ENCODE measurements around the gene RRAGD.

The RRAGD gene

DNA sequence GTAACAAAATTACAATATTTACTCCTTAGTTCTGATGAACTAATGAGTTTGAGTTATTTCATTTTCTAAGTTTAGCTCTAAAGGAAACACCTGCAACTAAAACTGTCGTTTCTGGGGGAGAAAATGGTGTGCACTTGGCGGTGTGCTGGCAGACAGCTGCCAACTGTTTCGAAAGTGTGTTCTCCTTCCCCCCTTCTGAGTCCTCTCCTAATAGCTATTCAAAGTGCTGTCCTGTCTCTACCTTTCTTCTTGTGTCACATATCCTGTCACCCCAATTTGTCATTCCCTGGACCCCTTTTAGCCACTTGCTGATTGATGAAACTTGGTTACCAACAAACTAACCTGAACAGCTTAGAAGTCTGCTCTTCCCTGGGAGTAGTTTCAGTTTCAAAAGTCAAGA lies 54.7 kb downstream of the RRAGD start:
- no peaks in the 10 kb centered on the region for H3K27me3 Mint-ChIP-seq
- H3K36me3 Mint-ChIP-seq (ENCODE audit: insufficient read depth): no peaks in the 10 kb centered on the region
- no peaks in the 10 kb centered on the region for H3K9me3 Mint-ChIP-seq
- DNase-seq (no peak), ATAC-seq (replicated peaks) (no peak)
- H3K4me3 Mint-ChIP-seq: peak overlapping the region; percentile 69 to 82
- peaks cover 9 to 30% of the 10 kb centered on the region in 2 donors for H3K4me1 Mint-ChIP-seq (ENCODE audit: low read depth in 2 of 2)
- peak overlapping the region; percentile 57 to 73 for H3K27ac Mint-ChIP-seq

DNA sequence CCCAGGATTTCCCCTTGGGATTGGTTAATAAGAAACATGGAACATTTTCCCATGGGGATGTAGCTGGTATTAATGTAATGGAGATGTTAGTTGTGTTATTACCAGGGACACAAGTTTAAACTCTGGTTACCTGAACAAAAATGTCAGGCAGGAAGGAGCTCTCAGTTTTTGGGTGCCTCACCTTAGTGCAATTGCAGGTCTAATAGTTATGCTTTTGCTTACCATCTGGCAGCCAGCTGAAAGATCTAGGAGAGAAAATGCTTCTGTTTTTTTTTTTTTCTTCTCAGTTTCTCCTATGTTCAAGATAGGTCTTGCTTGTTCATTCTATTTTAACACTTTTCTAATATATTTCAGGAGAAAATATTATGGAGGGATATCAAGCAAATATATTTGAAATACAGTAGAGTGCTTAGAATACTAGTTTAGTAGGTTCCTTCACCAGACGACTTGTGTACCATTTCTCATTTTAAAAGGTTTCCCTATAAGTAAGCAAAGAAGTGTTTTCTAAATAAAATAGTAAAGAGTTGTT lies 55.4 kb downstream of the RRAGD start:
- ATAC-seq (replicated peaks) (no peak), DNase-seq (no peak)
- no peaks in the 10 kb centered on the region for H3K27me3 Mint-ChIP-seq
- no peaks in the 10 kb centered on the region for H3K9me3 Mint-ChIP-seq
- H3K4me3 Mint-ChIP-seq: peak overlapping the region; percentile 69 to 82
- peaks cover 13 to 30% of the 10 kb centered on the region in 2 donors for H3K4me1 Mint-ChIP-seq (ENCODE audit: low read depth in 2 of 2)
- peak overlapping the region; percentile 57 to 73 for H3K27ac Mint-ChIP-seq
- peaks cover 3% of the 10 kb centered on the region for H3K36me3 Mint-ChIP-seq (ENCODE audit: insufficient read depth)

DNA sequence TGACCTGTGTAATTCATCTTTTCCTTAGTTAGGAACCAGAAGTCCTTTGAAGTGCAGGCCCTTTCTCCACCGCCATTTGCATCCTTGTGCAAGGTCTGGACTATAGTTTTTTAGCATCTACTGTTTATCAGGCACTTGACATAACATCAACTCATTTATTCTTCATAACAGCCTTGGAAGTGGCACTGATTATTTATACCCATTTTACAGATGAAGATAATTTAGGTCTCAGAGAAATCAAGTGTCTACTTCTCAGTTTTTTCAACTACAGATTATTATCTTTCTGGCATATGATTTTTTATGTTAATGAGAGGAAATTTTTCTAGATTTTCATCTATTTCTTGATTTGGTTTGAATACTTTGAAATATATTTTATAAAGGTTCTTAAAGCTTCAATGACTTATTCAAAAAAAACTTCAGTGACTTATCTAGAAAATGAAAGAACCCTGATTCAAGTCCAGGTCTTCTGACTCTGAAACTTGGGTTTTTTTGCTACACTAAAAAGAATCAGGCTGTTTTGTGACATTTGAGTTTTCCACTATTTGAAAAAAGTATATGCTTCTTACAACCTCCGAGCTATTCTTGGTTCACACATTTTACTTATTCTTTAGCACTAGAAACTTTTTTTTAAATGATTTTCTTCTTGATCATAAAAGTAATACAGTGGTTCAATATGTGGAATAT lies 56.4 kb downstream of the RRAGD start:
- H3K27ac Mint-ChIP-seq: no peak overlapping the region
- DNase-seq (no peak), ATAC-seq (replicated peaks) (no peak)

DNA sequence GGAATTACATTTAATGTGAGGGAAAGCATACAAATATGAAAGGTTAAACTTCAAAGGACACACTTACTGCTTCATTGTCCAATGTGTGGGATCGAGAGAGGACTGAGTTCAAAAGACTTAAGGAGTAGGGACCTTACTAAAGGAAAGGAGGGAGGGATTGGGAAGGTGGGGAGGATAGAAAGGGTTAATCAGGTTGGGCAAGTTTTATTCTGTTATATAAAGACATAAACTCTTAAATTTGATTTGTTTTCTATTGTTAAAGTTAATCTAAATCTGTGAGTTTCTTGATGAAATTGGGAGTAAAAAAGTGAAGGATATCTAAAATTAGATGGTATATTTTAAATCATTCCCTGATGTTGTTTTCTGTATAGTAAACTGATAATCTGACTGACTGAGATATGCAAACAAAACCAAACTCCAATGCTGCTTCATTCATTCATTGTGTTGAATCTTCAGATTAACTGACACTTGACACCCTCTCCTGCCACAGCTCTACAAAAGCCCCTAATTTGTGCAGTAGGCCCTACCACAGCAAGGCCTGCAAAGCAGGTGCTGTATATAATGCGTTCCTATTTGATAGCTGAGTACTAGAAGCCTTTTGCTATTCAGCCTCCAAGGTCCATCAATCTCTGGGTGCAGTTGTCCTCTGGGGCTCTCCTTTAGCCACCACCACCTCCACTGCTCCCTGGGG lies 58.2 kb downstream of the RRAGD start:
- Mint-ChIP-seq H3K4me3 (peak overlapping the region; percentile 91 to 99), H3K9me3 (no peaks in the 10 kb centered on the region), H3K27me3 (no peaks in the 10 kb centered on the region), H3K4me1 (ENCODE audit: low read depth in 2 of 2) (peaks cover 34 to 50% of the 10 kb centered on the region in 2 donors), H3K36me3 (ENCODE audit: insufficient read depth) (peaks cover 14% of the 10 kb centered on the region), H3K27ac (peak overlapping the region; percentile 93 to 98)
- DNase-seq (no peak), ATAC-seq (replicated peaks) (no peak)

More for the DNA sequence above, 56.4 kb downstream of the RRAGD start:
- H3K36me3 Mint-ChIP-seq (ENCODE audit: insufficient read depth): peaks cover 11% of the 10 kb centered on the region
- H3K9me3 Mint-ChIP-seq: no peaks in the 10 kb centered on the region
- H3K4me1 Mint-ChIP-seq (ENCODE audit: low read depth in 2 of 2): peaks cover 21 to 37% of the 10 kb centered on the region in 2 donors
- no peaks in the 10 kb centered on the region for H3K27me3 Mint-ChIP-seq
- no peak overlapping the region for H3K4me3 Mint-ChIP-seq

DNA sequence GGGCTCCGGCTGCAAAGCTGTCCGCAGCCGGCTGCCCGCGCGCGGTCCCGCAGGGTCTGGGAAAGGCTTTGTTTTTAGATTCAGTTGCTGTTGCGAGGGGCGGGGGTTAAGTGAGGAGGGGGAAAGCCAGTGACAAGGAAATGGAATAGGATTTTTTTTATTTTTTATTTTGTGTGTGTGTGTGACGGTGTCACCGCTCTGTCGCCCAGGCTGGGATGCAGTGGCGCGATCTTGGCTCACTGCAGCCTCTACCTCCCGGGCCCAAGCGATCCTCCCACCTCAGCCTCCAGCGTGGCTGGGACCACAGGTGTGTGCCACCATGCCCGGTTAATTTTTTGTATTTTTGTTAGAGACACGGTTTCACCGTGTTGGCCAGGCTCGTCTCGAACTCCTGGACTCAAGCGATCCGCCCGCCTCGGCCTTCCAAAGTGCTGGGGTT lies 58.9 kb downstream of the RRAGD start:
- DNase-seq (no peak), ATAC-seq (replicated peaks) (peak; percentile 3)
- Mint-ChIP-seq H3K27ac (peak overlapping the region; percentile 93 to 98), H3K27me3 (no peaks in the 10 kb centered on the region), H3K4me3 (peak overlapping the region; percentile 91 to 99), H3K4me1 (ENCODE audit: low read depth in 2 of 2) (peaks cover 40 to 57% of the 10 kb centered on the region in 2 donors), H3K9me3 (no peaks in the 10 kb centered on the region), H3K36me3 (ENCODE audit: insufficient read depth) (peaks cover 14% of the 10 kb centered on the region)

DNA sequence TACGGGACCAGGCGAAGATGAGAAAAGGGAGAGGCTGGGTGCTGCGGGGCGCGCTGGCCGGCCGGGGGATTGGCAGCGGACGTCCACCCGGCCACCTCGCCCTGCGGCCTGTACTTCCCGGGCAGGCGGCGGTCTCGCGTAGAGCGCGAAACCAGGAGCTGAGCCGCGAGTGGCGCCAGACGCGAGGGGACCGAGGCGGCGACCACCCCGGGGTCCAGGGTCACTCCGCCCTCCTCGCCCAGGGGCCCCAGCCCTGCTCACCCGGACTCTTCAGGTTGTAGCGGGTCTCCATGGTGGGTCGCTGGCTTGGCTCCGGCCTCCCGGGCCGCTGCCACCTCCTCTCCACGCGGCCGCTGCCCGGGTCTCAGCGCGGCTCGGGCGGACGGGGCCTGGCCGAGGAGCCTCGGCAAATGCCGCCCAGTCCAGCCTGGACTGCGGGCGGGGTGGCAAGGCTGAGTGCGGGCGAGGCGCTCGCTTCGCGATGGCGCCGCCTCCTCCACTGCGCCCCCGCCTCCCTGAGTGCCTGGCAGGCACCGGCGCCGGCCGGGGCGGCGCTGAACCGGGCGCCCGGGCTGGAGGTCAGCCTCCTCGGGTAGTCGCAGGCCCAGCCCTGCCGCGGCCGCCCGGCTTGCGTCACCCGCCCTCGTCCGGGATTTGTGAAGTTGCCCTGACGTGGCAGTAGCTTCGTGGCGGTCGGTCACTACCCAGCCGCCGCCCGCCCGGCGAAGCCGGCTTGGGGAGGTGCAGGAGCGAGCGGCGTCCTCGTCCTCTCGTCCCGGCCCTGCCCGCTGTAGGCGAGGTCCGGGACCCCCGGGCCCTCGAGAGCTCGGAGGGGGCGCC lies 59.6 kb downstream of the RRAGD start, which contains the start of gene UBE2J1:
TSS of gene UBE2J1 (minus strand) at position 445 of the 840 bp plus-strand sequence. CDS start at position 292, 153 bp downstream.
- DNase-seq (peak; percentile 69 to 73 (median 71)), ATAC-seq (replicated peaks) (peak; percentile 87)
- H3K27ac Mint-ChIP-seq: peak within 1 kb of the TSS; percentile 93 to 98
- H3K9me3 Mint-ChIP-seq: no peaks in the 10 kb centered on the region
- no peaks in the 10 kb centered on the region for H3K27me3 Mint-ChIP-seq
- peak within 1 kb of the TSS; percentile 91 to 99 for H3K4me3 Mint-ChIP-seq
- peaks cover 14% of the 10 kb centered on the region for H3K36me3 Mint-ChIP-seq (ENCODE audit: insufficient read depth)
- H3K4me1 Mint-ChIP-seq (ENCODE audit: low read depth in 2 of 2): peaks cover 44 to 57% of the 10 kb centered on the region in 2 donors

DNA sequence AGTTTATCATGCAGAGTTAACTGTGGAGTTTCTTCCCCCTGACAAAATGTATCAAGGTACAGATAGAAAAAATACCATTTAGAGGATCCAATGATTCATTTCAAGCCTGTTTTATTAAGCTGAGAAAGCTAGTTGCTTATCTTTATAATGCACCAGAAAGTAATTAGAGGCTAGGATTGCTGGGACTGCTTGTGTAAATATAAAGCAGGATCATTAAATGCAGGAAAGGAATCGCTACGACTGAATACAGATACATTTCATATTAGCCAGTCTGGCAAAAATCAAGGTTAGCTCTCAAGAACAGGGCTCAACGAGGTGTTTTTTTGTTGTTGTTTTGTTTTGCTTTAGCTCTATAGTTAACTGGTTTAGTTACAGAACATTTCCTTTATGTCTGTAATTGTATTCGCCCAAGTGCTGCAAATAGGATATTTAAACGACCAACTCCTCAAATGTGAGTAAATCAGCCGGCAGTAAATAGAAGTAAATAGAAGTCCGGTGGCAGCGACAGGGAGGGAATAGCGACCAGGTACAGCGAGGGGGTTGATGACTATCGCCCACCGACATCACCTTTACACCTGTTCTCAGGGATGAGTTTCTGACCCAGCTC lies 60.3 kb downstream of the RRAGD start:
- H3K36me3 Mint-ChIP-seq (ENCODE audit: insufficient read depth): peaks cover 14% of the 10 kb centered on the region
- H3K4me3 Mint-ChIP-seq: peak overlapping the region; percentile 91 to 99
- no peaks in the 10 kb centered on the region for H3K9me3 Mint-ChIP-seq
- H3K27ac Mint-ChIP-seq: peak overlapping the region; percentile 93 to 98
- peaks cover 42 to 52% of the 10 kb centered on the region in 2 donors for H3K4me1 Mint-ChIP-seq (ENCODE audit: low read depth in 2 of 2)
- ATAC-seq (replicated peaks) (peak; percentile 1), DNase-seq (no peak)
- H3K27me3 Mint-ChIP-seq: no peaks in the 10 kb centered on the region

DNA sequence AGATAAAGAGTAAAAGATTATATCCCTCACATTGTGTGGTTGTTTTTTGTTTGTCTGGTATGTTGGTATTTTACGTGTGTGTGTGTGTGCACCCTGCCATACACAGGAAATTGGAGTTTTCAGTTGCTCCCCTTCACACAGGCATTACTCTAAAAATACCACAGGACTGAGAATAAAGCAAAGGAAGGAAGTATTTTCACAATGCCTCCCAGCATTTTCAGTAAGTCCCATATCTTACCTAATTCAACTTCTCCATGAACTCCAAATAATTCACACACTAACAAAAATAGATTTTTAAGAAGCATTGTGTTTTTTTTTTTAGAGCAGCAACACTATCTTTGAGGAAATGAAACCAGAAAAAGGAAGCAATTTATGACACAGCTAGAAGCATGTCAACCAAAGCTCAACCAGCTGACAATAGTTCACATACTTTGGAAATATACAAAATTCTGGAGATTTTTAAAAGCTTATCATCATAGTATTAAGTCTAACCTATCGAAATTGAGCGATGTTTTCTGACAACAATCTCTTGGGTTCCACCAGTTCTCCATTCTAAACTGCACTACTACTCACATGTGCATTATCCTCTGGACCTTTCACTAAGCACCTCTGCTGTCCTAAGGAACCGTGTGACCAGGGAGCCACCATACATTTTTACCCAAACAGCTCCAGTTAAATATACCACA lies 61.6 kb downstream of the RRAGD start:
- H3K27me3 Mint-ChIP-seq: no peaks in the 10 kb centered on the region
- H3K4me1 Mint-ChIP-seq (ENCODE audit: low read depth in 2 of 2): peaks cover 47 to 61% of the 10 kb centered on the region in 2 donors
- no peak for DNase-seq

DNA sequence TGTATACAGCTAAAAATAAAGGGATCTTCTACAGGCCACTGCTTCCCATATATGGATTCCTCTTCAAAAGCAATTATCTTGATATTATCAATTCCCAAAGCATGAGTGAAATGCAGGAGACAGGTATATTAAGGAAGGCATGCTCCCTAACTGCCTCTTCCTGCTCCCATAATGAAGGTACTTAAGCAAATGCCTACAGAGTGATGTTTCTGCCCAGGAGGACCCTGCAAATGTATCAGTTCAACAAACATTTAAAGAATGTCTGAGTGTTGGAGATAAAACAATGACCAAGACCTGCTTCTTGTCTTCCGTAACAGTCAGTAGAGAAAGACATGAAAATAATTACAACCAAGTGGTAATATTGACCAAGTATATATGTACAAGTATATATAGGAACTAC lies 63.7 kb downstream of the RRAGD start:
- peaks cover 14% of the 10 kb centered on the region for H3K36me3 Mint-ChIP-seq (ENCODE audit: insufficient read depth)
- DNase-seq: no peak
- peaks cover 52 to 65% of the 10 kb centered on the region in 2 donors for H3K4me1 Mint-ChIP-seq (ENCODE audit: low read depth in 2 of 2)
- H3K27me3 Mint-ChIP-seq: no peaks in the 10 kb centered on the region
- H3K4me3 Mint-ChIP-seq: no peak overlapping the region
- no peak for ATAC-seq (replicated peaks)
- no peaks in the 10 kb centered on the region for H3K9me3 Mint-ChIP-seq
- peak overlapping the region; percentile 4 to 98 for H3K27ac Mint-ChIP-seq

More for the DNA sequence above, 61.6 kb downstream of the RRAGD start:
- H3K9me3 Mint-ChIP-seq: no peaks in the 10 kb centered on the region
- ATAC-seq (replicated peaks): peak; percentile 18
- H3K4me3 Mint-ChIP-seq: peak overlapping the region; percentile 91 to 99
- peaks cover 14% of the 10 kb centered on the region for H3K36me3 Mint-ChIP-seq (ENCODE audit: insufficient read depth)
- peak overlapping the region; percentile 93 to 98 for H3K27ac Mint-ChIP-seq

DNA sequence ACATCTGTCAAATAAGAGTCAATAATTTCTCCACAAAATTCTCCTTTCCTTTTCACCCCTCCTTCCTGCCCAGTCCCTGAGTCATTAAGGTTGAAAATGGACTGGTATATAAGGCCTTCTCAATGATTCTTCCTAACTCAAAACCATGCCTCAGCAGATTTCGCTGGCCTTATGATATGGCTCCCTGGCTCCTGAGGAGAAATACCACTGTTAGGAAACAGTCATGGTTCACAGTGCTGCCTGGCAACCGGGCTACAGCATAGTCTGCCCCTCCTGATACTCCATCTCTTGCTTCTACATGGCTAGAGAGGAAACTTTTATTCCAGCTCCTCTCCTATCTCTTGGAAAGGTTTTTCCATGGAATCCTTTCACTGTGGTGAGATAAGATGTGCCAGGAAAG lies 64.2 kb downstream of the RRAGD start:
- Mint-ChIP-seq H3K27me3 (no peaks in the 10 kb centered on the region), H3K9me3 (no peaks in the 10 kb centered on the region), H3K36me3 (ENCODE audit: insufficient read depth) (peaks cover 14% of the 10 kb centered on the region), H3K4me1 (ENCODE audit: low read depth in 2 of 2) (peaks cover 51 to 62% of the 10 kb centered on the region in 2 donors), H3K4me3 (no peak overlapping the region), H3K27ac (peak overlapping the region; percentile 4 to 98)
- ATAC-seq (replicated peaks) (no peak), DNase-seq (no peak)

DNA sequence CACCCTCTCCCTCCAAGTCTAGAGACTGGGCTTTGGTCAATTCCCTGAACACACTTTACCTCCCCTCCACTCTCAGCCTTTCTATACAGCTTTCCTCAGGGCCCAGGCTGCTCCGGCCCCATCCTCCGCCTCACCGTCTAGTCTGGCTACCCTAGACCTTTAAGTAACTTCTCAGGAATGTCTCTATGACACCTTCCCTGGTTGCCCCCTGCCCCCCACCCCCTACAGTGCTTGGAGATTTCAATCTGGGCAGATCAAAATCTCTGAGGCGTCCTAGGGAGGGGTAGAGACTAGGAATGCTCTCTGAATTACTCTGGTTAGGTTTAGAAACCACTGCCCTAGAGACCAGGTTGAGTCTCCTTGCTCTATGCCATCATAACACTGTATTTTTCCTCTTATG lies 65.6 kb downstream of the RRAGD start:
- peaks cover 46 to 62% of the 10 kb centered on the region in 2 donors for H3K4me1 Mint-ChIP-seq (ENCODE audit: low read depth in 2 of 2)
- no peak overlapping the region for H3K27ac Mint-ChIP-seq
- H3K27me3 Mint-ChIP-seq: no peaks in the 10 kb centered on the region
- no peak for ATAC-seq (replicated peaks)
- no peaks in the 10 kb centered on the region for H3K9me3 Mint-ChIP-seq
- DNase-seq: no peak
- H3K36me3 Mint-ChIP-seq (ENCODE audit: insufficient read depth): peaks cover 19% of the 10 kb centered on the region
- H3K4me3 Mint-ChIP-seq: no peak overlapping the region

DNA sequence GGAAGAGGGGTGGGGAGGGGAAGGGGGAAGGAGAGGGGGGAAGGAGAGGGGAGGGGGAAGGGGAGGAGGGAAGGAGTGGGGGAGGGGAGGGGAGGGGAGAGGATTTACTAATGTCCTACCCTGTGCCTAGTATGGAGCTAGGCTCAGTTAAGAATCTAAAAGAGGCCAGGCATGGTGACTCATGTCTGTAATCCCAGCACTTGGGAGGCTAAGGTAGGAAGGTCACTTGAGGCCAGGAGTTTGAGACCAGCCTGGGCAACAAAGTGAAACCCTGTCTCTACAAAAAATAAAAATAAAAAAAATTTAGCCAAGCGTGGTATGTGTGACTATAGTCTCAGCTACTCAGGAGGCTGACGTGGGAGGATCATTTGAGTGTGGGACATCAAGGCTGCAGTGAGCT lies 72.5 kb downstream of the RRAGD start:
- H3K4me1 Mint-ChIP-seq (ENCODE audit: low read depth in 2 of 2): peaks cover 3 to 16% of the 10 kb centered on the region in 2 donors
- ATAC-seq (replicated peaks): no peak
- H3K27me3 Mint-ChIP-seq: no peaks in the 10 kb centered on the region
- H3K36me3 Mint-ChIP-seq (ENCODE audit: insufficient read depth): peaks cover 64% of the 10 kb centered on the region
- no peak overlapping the region for H3K4me3 Mint-ChIP-seq
- no peaks in the 10 kb centered on the region for H3K9me3 Mint-ChIP-seq
- peak overlapping the region; percentile 70 to 82 for H3K27ac Mint-ChIP-seq
- no peak for DNase-seq

Data from effector memory CD8-positive, alpha-beta T cell (primary cell).